ENCODE measurements around the gene PHF2. TPM values are rescaled to one million over a fixed set of nuclear protein-coding genes. Genes with fewer than 3 reads are reported as not detected.

The PHF2 gene
- total RNA-seq, 1 experiment from 2014 or later, result 26.3 TPM

DNA sequence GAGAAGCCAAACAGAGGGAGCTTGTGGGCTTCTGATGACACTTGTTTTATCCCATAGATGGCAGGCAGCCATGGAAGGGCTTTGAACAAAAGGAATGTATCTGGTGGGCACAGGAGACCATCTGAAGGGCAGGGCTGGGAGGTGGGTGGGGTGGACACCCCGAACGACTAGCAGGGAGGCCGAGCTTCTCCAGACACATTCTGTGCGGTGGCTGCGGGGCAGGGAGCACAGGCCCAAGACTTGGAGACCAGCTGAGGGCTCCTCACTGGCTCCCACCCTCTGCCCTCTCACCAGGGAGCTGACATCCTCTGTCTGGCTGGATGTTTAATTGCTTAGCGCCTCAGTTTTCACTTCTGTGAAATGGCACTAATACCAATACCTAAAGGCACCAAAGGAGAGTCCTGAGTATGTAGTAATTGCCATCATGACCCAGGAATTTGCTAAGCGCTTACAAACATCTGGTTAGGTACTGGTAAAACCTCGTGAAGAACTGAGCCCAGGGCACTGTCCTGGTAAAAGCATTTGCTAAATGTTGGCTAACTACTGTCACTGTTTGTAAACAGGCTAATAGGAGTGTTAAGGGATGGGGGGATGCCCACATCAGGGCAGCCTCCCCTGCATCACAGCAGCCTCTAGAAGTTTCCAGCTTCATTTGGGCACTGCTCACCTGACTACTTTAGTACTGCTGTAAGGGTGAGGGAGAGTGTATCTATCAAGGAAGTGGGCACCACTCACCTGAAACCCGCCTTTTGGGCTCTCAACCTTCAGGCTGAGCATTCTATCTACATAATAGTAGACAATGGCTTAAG is 2.1 kb upstream of the PHF2 start:
- Histone ChIP-seq H3K9me2 (ENCODE audit: insufficient read depth) (no peaks in the 10 kb centered on the region), H3K36me3 (ENCODE audit: low read depth) (no peaks in the 10 kb centered on the region), H3K4me1 (replicated peaks; ENCODE audit: insufficient read depth) (peaks cover 14% of the 10 kb centered on the region), H3K4me2 (no peak overlapping the region), H3F3A (ENCODE audit: insufficient read depth, low read depth) (no peaks in the 10 kb centered on the region; the same call in 1 of the 2 replicates), H3K4me3 (no peak overlapping the region), H3K9me3 (ENCODE audit: insufficient read depth, low read depth) (no peaks in the 10 kb centered on the region), H2AFZ (no peak overlapping the region), H3K27me3 (ENCODE audit: insufficient read depth, low read depth) (no peaks in the 10 kb centered on the region), H3K79me2 (ENCODE audit: low read depth) (peaks cover 27% of the 10 kb centered on the region), H3K27ac (no peak overlapping the region), H4K20me1 (ENCODE audit: insufficient read depth) (peaks cover 5% of the 10 kb centered on the region; the same call in 1 of the 2 replicates)
- no TSS peak for BruUV-seq (replicated peaks)
- CTCF ChIA-PET, result no interaction called here
- no peak for TF ChIP-seq CTCF (conservative IDR thresholded peaks at IDR 0.05)
- TF ChIP-seq EZH2 (IDR thresholded peaks at IDR 0.05; ENCODE audit: low read depth), result no peak
- intact Hi-C loops (cut with micrococcal nuclease; ENCODE audit: unreplicated experiment), result no loop called here
- no peak for DNase-seq
- POLR2A ChIA-PET (ENCODE audit: unreplicated experiment), result interaction anchor here (0.6 kb wide), 1 partner anchor 1019 kb away, joined by 12 read pairs; the partner anchor contains the start of gene FBP2

- Histone ChIP-seq H2AFZ (peak overlapping the region; percentile 95), H3K27ac (no peak overlapping the region), H3K4me2 (peak overlapping the region; percentile 94), H3K79me2 (ENCODE audit: low read depth) (peaks cover 35% of the 10 kb centered on the region), H3K4me1 (replicated peaks; ENCODE audit: insufficient read depth) (peaks cover 14% of the 10 kb centered on the region), H3K27me3 (ENCODE audit: insufficient read depth, low read depth) (no peaks in the 10 kb centered on the region), H3K36me3 (ENCODE audit: low read depth) (no peaks in the 10 kb centered on the region), H3K4me3 (peak overlapping the region; percentile 87), H3K9me3 (ENCODE audit: insufficient read depth, low read depth) (no peaks in the 10 kb centered on the region), H3K9me2 (ENCODE audit: insufficient read depth) (no peaks in the 10 kb centered on the region), H4K20me1 (ENCODE audit: insufficient read depth) (peaks cover 5% of the 10 kb centered on the region; the same call in 1 of the 2 replicates), H3F3A (ENCODE audit: insufficient read depth, low read depth) (no peaks in the 10 kb centered on the region; the same call in 1 of the 2 replicates)
- TSS peak; percentile 62 for BruUV-seq (replicated peaks)
- ChIA-PET CTCF (interaction anchor here (0.6 kb wide), 3 partner anchors 9 to 233 kb away, joined by 3 to 17 read pairs (median 7); no protein-coding TSS in a partner anchor), POLR2A (ENCODE audit: unreplicated experiment) (interaction anchor here (0.6 kb wide), 2 partner anchors 101 to 1935 kb away, joined by 3 to 5 read pairs; no protein-coding TSS in a partner anchor)
- DNase-seq, result no peak
- TF ChIP-seq CTCF (conservative IDR thresholded peaks at IDR 0.05) (no peak), EZH2 (IDR thresholded peaks at IDR 0.05; ENCODE audit: low read depth) (no peak)
- intact Hi-C loops (cut with micrococcal nuclease; ENCODE audit: unreplicated experiment), result loop anchor here (5.0 kb wide), 3 partner anchors 107 to 1423 kb away; partner anchors contain the start of gene NINJ1
Observed at GRCh38 chr9:93574900-93575795, 1.2 kb upstream of the PHF2 start.

- Histone ChIP-seq H3K79me2 (ENCODE audit: low read depth) (peaks cover 42% of the 10 kb centered on the region), H2AFZ (peak overlapping the region; percentile 95), H3K27me3 (ENCODE audit: insufficient read depth, low read depth) (no peaks in the 10 kb centered on the region), H3K4me3 (peak overlapping the region; percentile 87), H3K9me3 (ENCODE audit: insufficient read depth, low read depth) (no peaks in the 10 kb centered on the region), H4K20me1 (ENCODE audit: insufficient read depth) (peaks cover 5% of the 10 kb centered on the region; the same call in 1 of the 2 replicates), H3F3A (ENCODE audit: insufficient read depth, low read depth) (no peaks in the 10 kb centered on the region; the same call in 1 of the 2 replicates), H3K4me2 (peak overlapping the region; percentile 94), H3K36me3 (ENCODE audit: low read depth) (no peaks in the 10 kb centered on the region), H3K4me1 (replicated peaks; ENCODE audit: insufficient read depth) (peaks cover 14% of the 10 kb centered on the region), H3K9me2 (ENCODE audit: insufficient read depth) (no peaks in the 10 kb centered on the region), H3K27ac (no peak overlapping the region)
- ChIA-PET POLR2A (ENCODE audit: unreplicated experiment) (interaction anchor here (0.6 kb wide), 2 partner anchors 100 to 1935 kb away, joined by 3 to 5 read pairs; no protein-coding TSS in a partner anchor), CTCF (interaction anchor here (0.6 kb wide), 2 partner anchors 10 to 234 kb away, joined by 3 to 7 read pairs; no protein-coding TSS in a partner anchor)
- peak in 1 of 2 experiments; percentile 58 for DNase-seq
- TF ChIP-seq CTCF (conservative IDR thresholded peaks at IDR 0.05), result no peak
- no peak for TF ChIP-seq EZH2 (IDR thresholded peaks at IDR 0.05; ENCODE audit: low read depth)
- BruUV-seq (replicated peaks), result no TSS peak
- intact Hi-C loops (cut with micrococcal nuclease; ENCODE audit: unreplicated experiment), result loop anchor here (5.0 kb wide), 3 partner anchors 106 to 1424 kb away; partner anchors contain the start of gene NINJ1
Observed at GRCh38 chr9:93575796-93576257, 557 bp upstream of the PHF2 start.
